ENCODE results near the gene SLC45A1.

GRCh38 chr1:8343464-8344001 lies 25.6 kb downstream of the SLC45A1 start:
- TF ChIP-seq EZH2 (IDR thresholded peaks at IDR 0.05; ENCODE audit: low read length) (no peak), CTCF (optimal IDR thresholded peaks at IDR 0.05 in 1 of 3, IDR thresholded peaks at IDR 0.05 in 1 of 3, conservative IDR thresholded peaks at IDR 0.05 in 1 of 3; ENCODE audit: extremely low read depth in 1 of 3, insufficient read depth in 2 of 3, low read length in 3 of 3) (no peak)
